SH-SY5Y (cell line): ENCODE data around the gene FANCC.

Experiments
- GATA2 ChIP-seq: IDR thresholded peaks from 2 replicates; pipeline ENCODE4 v1.6.1; 2011; ENCODE audit warnings: mild to moderate bottlenecking, low read depth, low read length
- GATA3 ChIP-seq: IDR thresholded peaks from 2 replicates; pipeline ENCODE4 v1.6.1; 2011; ENCODE audit warnings: low read depth, mild to moderate bottlenecking, low read length, moderate library complexity

- no peak for TF ChIP-seq GATA2
- no peak for TF ChIP-seq GATA3
These were observed 99.6 kb downstream of the FANCC start for GRCh38 chr9:95217936-95218335.
